DOHH2 (cell line): ENCODE results near the gene PPIA.
"Not testable (repeated sequence)": the region's sequence is repeated elsewhere in the genome, so short reads cannot be mapped to it uniquely, and the experiment has no call there.

Source experiments
- EZH2phosphoT487 ChIP-seq: fragments of 200-600 bp; sonication (generic); IDR thresholded peaks from 2 replicates; pipeline ENCODE4 v1.6.1; 2017; ENCODE audit warnings: borderline replicate concordance, mild to moderate bottlenecking, antibody characterized with exemption, low read length, moderate library complexity, mixed read lengths
- TF ChIP-seq, protein P1 (sequence below): fragments of 200-600 bp; sonication (generic); IDR thresholded peaks from one replicate; pipeline ENCODE4 v1.5.1; 2014; ENCODE audit warnings: antibody characterized with exemption, mild to moderate bottlenecking, low read depth, low read length; ENCODE audit not compliant: poor library complexity, severe bottlenecking

- TF ChIP-seq, protein P1, sequence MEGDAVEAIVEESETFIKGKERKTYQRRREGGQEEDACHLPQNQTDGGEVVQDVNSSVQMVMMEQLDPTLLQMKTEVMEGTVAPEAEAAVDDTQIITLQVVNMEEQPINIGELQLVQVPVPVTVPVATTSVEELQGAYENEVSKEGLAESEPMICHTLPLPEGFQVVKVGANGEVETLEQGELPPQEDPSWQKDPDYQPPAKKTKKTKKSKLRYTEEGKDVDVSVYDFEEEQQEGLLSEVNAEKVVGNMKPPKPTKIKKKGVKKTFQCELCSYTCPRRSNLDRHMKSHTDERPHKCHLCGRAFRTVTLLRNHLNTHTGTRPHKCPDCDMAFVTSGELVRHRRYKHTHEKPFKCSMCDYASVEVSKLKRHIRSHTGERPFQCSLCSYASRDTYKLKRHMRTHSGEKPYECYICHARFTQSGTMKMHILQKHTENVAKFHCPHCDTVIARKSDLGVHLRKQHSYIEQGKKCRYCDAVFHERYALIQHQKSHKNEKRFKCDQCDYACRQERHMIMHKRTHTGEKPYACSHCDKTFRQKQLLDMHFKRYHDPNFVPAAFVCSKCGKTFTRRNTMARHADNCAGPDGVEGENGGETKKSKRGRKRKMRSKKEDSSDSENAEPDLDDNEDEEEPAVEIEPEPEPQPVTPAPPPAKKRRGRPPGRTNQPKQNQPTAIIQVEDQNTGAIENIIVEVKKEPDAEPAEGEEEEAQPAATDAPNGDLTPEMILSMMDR: not testable (repeated sequence)
- not testable (repeated sequence) for TF ChIP-seq EZH2phosphoT487
Measured at GRCh38 chr7:44774486-44774885, 22.0 kb upstream of the PPIA start.
